ENCODE results near the gene ELP1. TPM values are rescaled to one million over a fixed set of nuclear protein-coding genes. Genes with fewer than 3 reads are reported as not detected.

Gene ELP1
- total RNA-seq, 2 donors from 2014 or later, result 20.6 to 24.0 TPM

GRCh38 chr9:108877524-108877923, 56.4 kb downstream of the ELP1 start:
- Histone ChIP-seq H3K27ac (no peak overlapping the region), H3K4me3 (no peak overlapping the region), H3K9me3 (no peaks in the 10 kb centered on the region), H3K36me3 (peaks cover 61% of the 10 kb centered on the region), H3K4me1 (ENCODE audit: control insufficient read depth in 1 of 2, low read depth in 2 of 2) (no peaks in the 10 kb centered on the region), H3K27me3 (replicated peaks; ENCODE audit: insufficient read depth) (no peaks in the 10 kb centered on the region)
- DNase-seq (ENCODE audit: low spot score) (no peak), ATAC-seq (ENCODE audit: insufficient number of reproducible peaks, low FRiP score, low read depth) (no peak)
- TF ChIP-seq, protein P1, sequence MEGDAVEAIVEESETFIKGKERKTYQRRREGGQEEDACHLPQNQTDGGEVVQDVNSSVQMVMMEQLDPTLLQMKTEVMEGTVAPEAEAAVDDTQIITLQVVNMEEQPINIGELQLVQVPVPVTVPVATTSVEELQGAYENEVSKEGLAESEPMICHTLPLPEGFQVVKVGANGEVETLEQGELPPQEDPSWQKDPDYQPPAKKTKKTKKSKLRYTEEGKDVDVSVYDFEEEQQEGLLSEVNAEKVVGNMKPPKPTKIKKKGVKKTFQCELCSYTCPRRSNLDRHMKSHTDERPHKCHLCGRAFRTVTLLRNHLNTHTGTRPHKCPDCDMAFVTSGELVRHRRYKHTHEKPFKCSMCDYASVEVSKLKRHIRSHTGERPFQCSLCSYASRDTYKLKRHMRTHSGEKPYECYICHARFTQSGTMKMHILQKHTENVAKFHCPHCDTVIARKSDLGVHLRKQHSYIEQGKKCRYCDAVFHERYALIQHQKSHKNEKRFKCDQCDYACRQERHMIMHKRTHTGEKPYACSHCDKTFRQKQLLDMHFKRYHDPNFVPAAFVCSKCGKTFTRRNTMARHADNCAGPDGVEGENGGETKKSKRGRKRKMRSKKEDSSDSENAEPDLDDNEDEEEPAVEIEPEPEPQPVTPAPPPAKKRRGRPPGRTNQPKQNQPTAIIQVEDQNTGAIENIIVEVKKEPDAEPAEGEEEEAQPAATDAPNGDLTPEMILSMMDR (IDR thresholded peaks at IDR 0.05), result no peak

- TF ChIP-seq, protein P1 (IDR thresholded peaks at IDR 0.05), result no peak
- no peak for ATAC-seq (ENCODE audit: insufficient number of reproducible peaks, low FRiP score, low read depth)
- H3K9me3 ChIP-seq, result no peaks in the 10 kb centered on the region
These were observed 57.5 kb downstream of the ELP1 start for GRCh38 chr9:108876425-108876824.

DNA sequence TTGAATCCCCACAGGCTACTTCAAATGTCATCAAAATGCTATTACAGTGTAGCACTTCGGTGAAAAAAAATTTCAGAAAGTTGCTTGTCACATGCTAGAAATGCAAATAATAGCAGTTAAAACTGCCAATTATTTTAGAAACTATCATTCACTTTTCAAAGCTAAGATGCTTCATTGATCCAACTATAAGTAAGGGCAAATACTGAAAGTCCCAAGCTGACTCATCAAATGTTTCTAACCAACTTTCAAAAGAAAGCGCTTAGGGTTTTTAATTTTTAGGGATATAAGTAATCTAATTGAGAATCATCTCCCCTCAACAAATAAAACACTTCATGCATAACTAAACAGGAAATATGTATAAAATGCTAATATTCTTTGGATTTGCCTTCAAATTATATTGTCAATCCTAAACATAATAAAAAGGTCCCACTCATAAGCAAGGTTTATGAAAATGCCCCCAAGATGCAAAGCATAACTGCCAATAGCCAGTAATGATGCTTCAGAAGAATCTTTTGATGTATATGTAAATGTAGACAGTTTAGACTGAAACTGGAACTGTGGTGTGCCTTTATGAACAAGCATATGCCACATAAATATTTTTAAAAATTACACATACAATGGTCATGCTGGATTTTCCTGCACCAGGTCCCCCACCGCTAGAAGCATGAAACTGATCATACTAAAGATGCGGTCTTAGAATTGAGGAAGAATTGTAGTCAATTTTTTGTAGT, 59.7 kb downstream of the ELP1 start:
- Histone ChIP-seq H3K36me3 (peaks cover 45% of the 10 kb centered on the region), H3K4me3 (no peak overlapping the region), H3K27ac (no peak overlapping the region), H3K9me3 (no peaks in the 10 kb centered on the region), H3K27me3 (replicated peaks; ENCODE audit: insufficient read depth) (no peaks in the 10 kb centered on the region), H3K4me1 (ENCODE audit: control insufficient read depth in 1 of 2, low read depth in 2 of 2) (no peaks in the 10 kb centered on the region)
- ATAC-seq (ENCODE audit: insufficient number of reproducible peaks, low FRiP score, low read depth), result no peak
- no peak for DNase-seq (ENCODE audit: low spot score)
- TF ChIP-seq, protein P1 (IDR thresholded peaks at IDR 0.05), result no peak

More at GRCh38 chr9:108876425-108876824, 57.5 kb downstream of the ELP1 start:
- no peaks in the 10 kb centered on the region for H3K4me1 ChIP-seq (ENCODE audit: control insufficient read depth in 1 of 2, low read depth in 2 of 2)
- no peak overlapping the region for H3K27ac ChIP-seq
- no peak for DNase-seq (ENCODE audit: low spot score)
- H3K27me3 ChIP-seq (replicated peaks; ENCODE audit: insufficient read depth), result no peaks in the 10 kb centered on the region
- peaks cover 60% of the 10 kb centered on the region for H3K36me3 ChIP-seq
- no peak overlapping the region for H3K4me3 ChIP-seq

DNA sequence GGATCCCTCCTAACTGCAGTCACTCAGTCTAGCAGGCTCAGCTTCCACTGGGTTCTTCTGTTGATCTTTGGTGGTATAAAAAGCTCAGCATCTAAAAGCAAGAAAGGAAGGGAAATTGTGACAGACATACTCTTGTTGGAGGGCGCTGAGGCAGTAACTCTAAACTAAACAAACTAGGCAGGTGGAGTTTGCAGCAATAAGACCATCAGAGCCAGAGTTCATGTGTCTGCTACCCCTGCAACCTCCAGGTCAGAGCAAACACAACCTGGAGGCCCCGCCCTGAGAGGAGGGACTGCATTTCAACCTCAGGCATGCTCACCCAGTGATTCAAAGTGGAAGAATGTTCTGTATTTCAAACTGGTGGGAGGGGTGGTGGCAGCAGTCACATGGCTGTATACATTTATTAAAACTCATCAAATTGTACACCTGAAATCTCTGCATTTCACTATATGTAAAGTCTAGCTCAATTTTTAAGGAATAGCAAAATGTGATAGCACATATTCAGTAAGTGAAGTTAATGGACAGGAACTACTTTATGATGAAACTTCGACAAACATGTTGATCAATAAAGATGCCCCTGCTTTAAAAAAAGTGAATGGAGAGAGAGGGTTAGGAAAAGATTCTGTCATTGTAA, 64.7 kb downstream of the ELP1 start:
- ATAC-seq (ENCODE audit: insufficient number of reproducible peaks, low FRiP score, low read depth) (no peak), DNase-seq (ENCODE audit: low spot score) (no peak)
- TF ChIP-seq, protein P1 (IDR thresholded peaks at IDR 0.05), result no peak
- Histone ChIP-seq H3K4me1 (ENCODE audit: control insufficient read depth in 1 of 2, low read depth in 2 of 2) (no peaks in the 10 kb centered on the region), H3K4me3 (no peak overlapping the region), H3K27me3 (replicated peaks; ENCODE audit: insufficient read depth) (no peaks in the 10 kb centered on the region), H3K36me3 (peaks cover 14% of the 10 kb centered on the region), H3K27ac (no peak overlapping the region), H3K9me3 (no peaks in the 10 kb centered on the region)

DNA sequence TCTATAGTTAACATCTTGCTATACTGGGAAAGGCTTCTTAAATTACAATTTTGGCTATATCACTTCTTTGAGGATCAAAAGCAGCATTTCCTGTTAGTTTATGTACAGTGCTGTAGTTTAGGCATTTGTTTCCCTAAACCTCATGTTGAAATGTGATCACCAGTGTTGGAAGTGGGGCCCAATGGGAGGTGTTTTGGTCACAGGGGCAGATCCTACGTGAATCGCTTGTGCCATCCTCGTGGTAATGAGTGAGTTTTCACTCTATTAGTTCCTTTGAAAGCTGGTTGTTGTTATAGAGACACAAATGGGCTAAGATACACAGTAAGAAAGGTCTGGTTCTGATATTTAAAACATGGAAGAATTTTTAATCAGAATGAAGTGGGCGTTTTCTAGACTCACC, 66.1 kb downstream of the ELP1 start:
- no peaks in the 10 kb centered on the region for H3K27me3 ChIP-seq (replicated peaks; ENCODE audit: insufficient read depth)
- H3K9me3 ChIP-seq, result no peaks in the 10 kb centered on the region
- TF ChIP-seq, protein P1 (IDR thresholded peaks at IDR 0.05), result no peak
- peaks cover 3% of the 10 kb centered on the region for H3K36me3 ChIP-seq
- DNase-seq (ENCODE audit: low spot score) (no peak), ATAC-seq (ENCODE audit: insufficient number of reproducible peaks, low FRiP score, low read depth) (no peak)
- H3K27ac ChIP-seq, result no peak overlapping the region
- H3K4me1 ChIP-seq (ENCODE audit: control insufficient read depth in 1 of 2, low read depth in 2 of 2), result no peaks in the 10 kb centered on the region
- H3K4me3 ChIP-seq, result no peak overlapping the region
